Measurements from ENCODE around the gene CPPED1.
"Not testable (repeated sequence)": the region's sequence is repeated elsewhere in the genome, so short reads cannot be mapped to it uniquely, and the experiment has no call there.

- TF ChIP-seq EZH2phosphoT487 (IDR thresholded peaks at IDR 0.05; ENCODE audit: borderline replicate concordance, low read length) = not testable (repeated sequence)
- TF ChIP-seq, protein P1, sequence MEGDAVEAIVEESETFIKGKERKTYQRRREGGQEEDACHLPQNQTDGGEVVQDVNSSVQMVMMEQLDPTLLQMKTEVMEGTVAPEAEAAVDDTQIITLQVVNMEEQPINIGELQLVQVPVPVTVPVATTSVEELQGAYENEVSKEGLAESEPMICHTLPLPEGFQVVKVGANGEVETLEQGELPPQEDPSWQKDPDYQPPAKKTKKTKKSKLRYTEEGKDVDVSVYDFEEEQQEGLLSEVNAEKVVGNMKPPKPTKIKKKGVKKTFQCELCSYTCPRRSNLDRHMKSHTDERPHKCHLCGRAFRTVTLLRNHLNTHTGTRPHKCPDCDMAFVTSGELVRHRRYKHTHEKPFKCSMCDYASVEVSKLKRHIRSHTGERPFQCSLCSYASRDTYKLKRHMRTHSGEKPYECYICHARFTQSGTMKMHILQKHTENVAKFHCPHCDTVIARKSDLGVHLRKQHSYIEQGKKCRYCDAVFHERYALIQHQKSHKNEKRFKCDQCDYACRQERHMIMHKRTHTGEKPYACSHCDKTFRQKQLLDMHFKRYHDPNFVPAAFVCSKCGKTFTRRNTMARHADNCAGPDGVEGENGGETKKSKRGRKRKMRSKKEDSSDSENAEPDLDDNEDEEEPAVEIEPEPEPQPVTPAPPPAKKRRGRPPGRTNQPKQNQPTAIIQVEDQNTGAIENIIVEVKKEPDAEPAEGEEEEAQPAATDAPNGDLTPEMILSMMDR (IDR thresholded peaks at IDR 0.05; ENCODE audit: low read depth, low read length, poor library complexity, severe bottlenecking) = not testable (repeated sequence)
Observed at GRCh38 chr16:12816791-12817214, 13.1 kb upstream of the CPPED1 start.
